HUES48 (cell line): Measurements from ENCODE around the gene MEGF8.

Experiments used
- H3K27ac ChIP-seq: one replicate; pipeline ENCODE4 v1.7.0; 2013; ENCODE audit warnings: low read depth, low read length, inconsistent platforms
- H3K27me3 ChIP-seq: 2 replicates; pipeline ENCODE4 v1.6.1; 2013; ENCODE audit warnings: mild to moderate bottlenecking, low read length; ENCODE audit not compliant: control insufficient read depth, insufficient read depth
- H3K36me3 ChIP-seq: 2 replicates; pipeline ENCODE4 v1.6.1; 2013; ENCODE audit warnings: low read length; ENCODE audit not compliant: control insufficient read depth, insufficient read depth
- H3K4me1 ChIP-seq: 2 replicates; pipeline ENCODE4 v1.6.1; 2013; ENCODE audit warnings: mild to moderate bottlenecking, low read length; ENCODE audit not compliant: control insufficient read depth, insufficient read depth
- H3K4me3 ChIP-seq: 2 replicates; pipeline ENCODE4 v1.5.1; 2013; ENCODE audit warnings: mild to moderate bottlenecking, low read depth, low read length
- H3K9ac ChIP-seq: 2 replicates; pipeline ENCODE4 v1.6.1; 2013; ENCODE audit warnings: mild to moderate bottlenecking, low read depth, low read length, moderate library complexity
- H3K9me3 ChIP-seq: 2 replicates; pipeline ENCODE4 v1.6.1; 2013; ENCODE audit warnings: low read length; ENCODE audit not compliant: control insufficient read depth, insufficient read depth

MEGF8 gene

DNA sequence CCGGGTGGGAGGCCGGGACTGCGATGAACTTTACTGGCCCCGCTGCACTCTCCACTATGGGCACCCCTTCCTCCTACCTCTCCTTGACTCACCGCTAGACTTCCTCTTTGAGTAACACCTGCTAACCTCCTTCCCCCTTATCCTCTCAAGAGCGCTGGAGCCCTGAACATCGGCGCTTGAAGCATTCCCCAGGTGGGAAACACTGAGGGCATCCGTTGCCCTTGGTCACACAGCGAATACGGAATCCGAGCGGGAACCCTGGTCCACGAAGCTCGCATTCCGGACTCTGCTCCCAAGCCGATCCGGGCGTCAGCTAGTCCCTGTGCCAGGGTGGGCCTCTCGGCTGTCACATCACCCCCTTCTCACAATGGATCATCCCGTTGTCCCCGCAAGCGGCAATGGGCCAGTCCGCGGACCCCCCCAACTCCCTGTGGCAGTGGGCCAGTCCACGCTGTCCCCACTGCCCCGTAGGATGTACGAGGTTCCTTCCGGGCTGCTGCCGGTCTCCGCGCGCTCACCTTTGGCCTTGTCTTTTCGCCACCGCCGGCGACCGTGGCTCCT is 97.5 kb downstream of the MEGF8 start:
- peaks cover 77% of the 10 kb centered on the region for H3K27me3 ChIP-seq
- H3K9me3 ChIP-seq, result no peaks in the 10 kb centered on the region
- H3K4me1 ChIP-seq, result peaks cover 3% of the 10 kb centered on the region; the same call in 1 of the 2 replicates
- no peak overlapping the region for H3K27ac ChIP-seq
- H3K4me3 ChIP-seq, result peak overlapping the region; percentile 70
- no peak overlapping the region for H3K9ac ChIP-seq
- H3K36me3 ChIP-seq, result no peaks in the 10 kb centered on the region

- Histone ChIP-seq H3K4me3 (peak overlapping the region; percentile 70), H3K27ac (no peak overlapping the region), H3K27me3 (peaks cover 75% of the 10 kb centered on the region), H3K4me1 (peaks cover 3% of the 10 kb centered on the region; the same call in 1 of the 2 replicates), H3K9me3 (no peaks in the 10 kb centered on the region), H3K36me3 (no peaks in the 10 kb centered on the region), H3K9ac (no peak overlapping the region)
Observed at GRCh38 chr19:42423462-42424344, 98.3 kb downstream of the MEGF8 start.

- Histone ChIP-seq H3K9ac (no peak overlapping the region), H3K4me1 (peaks cover 3% of the 10 kb centered on the region; the same call in 1 of the 2 replicates), H3K27ac (no peak overlapping the region), H3K36me3 (no peaks in the 10 kb centered on the region), H3K9me3 (no peaks in the 10 kb centered on the region), H3K4me3 (no peak overlapping the region), H3K27me3 (peaks cover 73% of the 10 kb centered on the region)
Observed at GRCh38 chr19:42424345-42424707, 98.9 kb downstream of the MEGF8 start.

DNA sequence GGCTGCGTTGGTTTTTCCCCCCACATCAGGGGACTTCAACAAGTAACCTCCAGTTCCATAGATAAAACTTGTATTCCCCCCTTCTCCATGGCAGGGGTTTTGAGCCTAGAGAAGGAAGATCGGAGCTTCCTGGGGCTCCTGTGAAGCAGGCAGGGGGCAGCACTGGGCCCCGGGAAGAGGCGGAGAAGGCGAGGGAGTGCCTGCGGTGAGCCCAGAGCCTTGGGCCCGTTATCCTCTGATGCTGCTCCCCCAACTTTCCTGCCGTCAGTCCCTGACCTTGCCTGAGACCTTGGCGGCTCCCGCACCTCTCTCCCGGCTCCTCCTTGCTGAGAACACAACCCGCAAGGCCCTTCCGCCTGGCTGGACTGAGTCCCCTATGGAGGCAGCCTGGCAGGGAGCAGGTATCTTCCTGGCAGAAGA is 99.3 kb downstream of the MEGF8 start:
- Histone ChIP-seq H3K4me3 (no peak overlapping the region), H3K36me3 (no peaks in the 10 kb centered on the region), H3K27ac (no peak overlapping the region), H3K27me3 (peaks cover 72% of the 10 kb centered on the region), H3K9me3 (no peaks in the 10 kb centered on the region), H3K4me1 (peaks cover 3% of the 10 kb centered on the region; the same call in 1 of the 2 replicates), H3K9ac (no peak overlapping the region)

DNA sequence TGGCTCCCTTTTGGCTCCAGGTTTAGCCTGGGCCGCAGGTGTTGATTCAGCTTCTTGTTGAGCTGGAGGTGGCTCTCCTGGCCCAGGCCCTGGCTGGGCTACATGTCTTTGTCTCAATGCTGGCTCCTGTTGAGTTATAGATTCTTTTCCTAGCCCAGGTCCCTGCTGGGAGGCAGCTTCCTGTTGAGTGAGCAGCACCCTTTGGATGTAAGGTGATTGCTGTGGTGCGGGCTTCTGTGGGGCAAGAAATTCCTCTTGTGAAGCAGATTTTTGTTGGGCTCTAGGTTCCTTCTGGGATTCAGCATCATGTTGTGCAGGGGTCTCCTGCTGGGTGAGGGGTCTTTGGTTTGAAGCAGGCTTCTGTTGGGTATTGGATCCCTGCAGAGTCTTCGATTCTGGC is 101.2 kb downstream of the MEGF8 start:
- Histone ChIP-seq H3K36me3 (no peaks in the 10 kb centered on the region), H3K4me1 (peaks cover 3% of the 10 kb centered on the region; the same call in 1 of the 2 replicates), H3K9me3 (no peaks in the 10 kb centered on the region), H3K27ac (no peak overlapping the region), H3K9ac (no peak overlapping the region), H3K4me3 (no peak overlapping the region), H3K27me3 (peaks cover 59% of the 10 kb centered on the region)

DNA sequence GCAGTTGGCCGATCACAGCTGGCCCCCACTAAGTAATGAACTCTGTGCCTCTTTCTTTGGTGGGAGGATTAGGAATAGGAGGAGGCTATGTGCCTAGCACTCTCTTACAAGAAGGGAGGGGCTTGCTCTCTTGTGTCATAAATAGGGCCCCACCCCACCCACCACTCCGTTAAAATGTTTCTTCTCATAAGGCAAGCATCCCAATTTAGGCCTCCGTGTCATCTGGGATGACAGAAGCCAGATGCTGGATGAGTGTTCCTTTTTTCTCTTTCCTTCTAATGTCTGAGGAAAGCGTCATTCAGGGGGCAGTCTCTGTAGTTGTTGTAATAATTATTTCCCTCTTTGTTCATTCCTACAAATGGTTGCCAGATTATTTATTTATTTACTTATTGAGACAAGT is 101.9 kb downstream of the MEGF8 start, which contains the start of gene LIPE:
Gene LIPE, minus strand, starts transcription at position 76 of the 400 bp plus-strand sequence. CDS start 239 bp downstream, outside the sequence.
- H3K9ac ChIP-seq, result no peak within 1 kb of the TSS
- no peaks in the 10 kb centered on the region for H3K9me3 ChIP-seq
- no peaks in the 10 kb centered on the region for H3K36me3 ChIP-seq
- H3K27ac ChIP-seq, result no peak within 1 kb of the TSS
- H3K4me1 ChIP-seq, result peaks cover 3% of the 10 kb centered on the region; the same call in 1 of the 2 replicates
- H3K27me3 ChIP-seq, result peaks cover 53% of the 10 kb centered on the region
- no peak within 1 kb of the TSS for H3K4me3 ChIP-seq
